ENCODE measurements around the gene IL1RAPL1.

DNA sequence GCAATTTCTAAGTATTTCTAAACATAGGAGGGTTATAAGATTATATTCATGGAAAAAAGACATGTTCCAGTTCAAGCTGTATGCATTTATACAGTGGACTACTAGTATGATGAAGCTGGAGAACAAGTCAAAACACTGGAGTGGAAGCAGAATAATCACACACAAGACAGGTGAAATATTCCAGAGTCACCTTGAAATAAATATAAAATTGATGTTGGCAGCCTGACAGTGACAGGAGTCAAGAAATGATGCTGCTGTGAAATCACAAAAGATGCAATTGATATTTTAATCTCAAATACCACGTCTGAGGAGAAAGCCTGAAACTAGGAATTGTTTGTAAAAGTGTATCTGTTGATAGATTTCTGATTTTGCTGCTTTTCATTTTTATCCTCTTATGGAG lies 667.3 kb downstream of the IL1RAPL1 start:
- TF ChIP-seq CTCF (IDR thresholded peaks at IDR 0.05) (no peak), POLR2A (IDR thresholded peaks at IDR 0.05) (no peak)

Data from thyroid gland (tissue), 4 donors.